Bronchial epithelial cell (primary cell): ENCODE measurements around the gene SF3A1. TPM values are rescaled to one million over a fixed set of nuclear protein-coding genes. Genes with fewer than 3 reads are reported as not detected.

Source experiments
- DNase-seq: peaks from one replicate; pipeline ENCODE4 v3.0.0-alpha.2; 2010; ENCODE audit warnings: low read depth
- FAIRE-seq: peaks from 2 replicates; lab custom pipeline; 2011; peaks lifted over from hg19 to GRCh38; lab: Jason Lieb, UNC
- H3K27me3 ChIP-seq: 2 replicates; pipeline ENCODE4 v1.5.1; 2011; ENCODE audit warnings: low read length; ENCODE audit not compliant: control insufficient read depth, insufficient read depth
- H3K36me3 ChIP-seq: 2 replicates; pipeline ENCODE4 v1.5.1; 2011; ENCODE audit warnings: low read length; ENCODE audit not compliant: control insufficient read depth, insufficient read depth
- H3K4me3 ChIP-seq: 2 replicates; pipeline ENCODE4 v1.5.1; 2011; ENCODE audit warnings: mild to moderate bottlenecking, low read depth, low read length, control low read depth
- total RNA-seq: library from RNA; depleted of rRNA; stranded (reverse); fragments of >200 nt; gene quantifications from 2 replicates; pipeline ENCODE4 v1.2.1, GENCODE V29; 2014
- TF ChIP-seq, protein P1 (sequence below): IDR thresholded peaks from 2 replicates; pipeline ENCODE4 v1.5.1; 2011; ENCODE audit warnings: mild to moderate bottlenecking, moderate library complexity, low read length, control low read depth, inconsistent platforms; ENCODE audit not compliant: insufficient read depth, severe bottlenecking

The SF3A1 gene
- total RNA-seq, 1 donor from 2014 or later = 17.9 TPM

DNA sequence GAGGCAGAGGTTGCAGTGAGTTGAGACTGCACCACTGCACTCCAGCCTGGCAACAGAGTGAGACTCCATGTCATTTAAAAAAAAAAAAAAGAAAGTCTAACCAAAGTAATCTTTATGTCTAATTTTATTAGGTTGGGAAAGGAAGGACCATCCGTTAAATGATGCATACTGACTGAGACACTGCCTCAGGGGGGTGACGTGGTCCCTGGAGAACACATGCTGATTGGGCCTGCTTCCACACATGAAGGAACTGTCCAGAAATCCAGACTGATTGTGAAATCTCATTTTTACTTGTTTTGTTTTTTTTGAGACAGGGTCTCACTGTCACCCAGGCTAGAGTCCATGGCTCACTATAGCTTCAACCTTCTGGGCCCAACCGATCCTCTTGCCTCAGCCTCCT is 5.5 kb downstream of the SF3A1 start:
- FAIRE-seq (no peak), DNase-seq (no peak)
- TF ChIP-seq, protein P1, sequence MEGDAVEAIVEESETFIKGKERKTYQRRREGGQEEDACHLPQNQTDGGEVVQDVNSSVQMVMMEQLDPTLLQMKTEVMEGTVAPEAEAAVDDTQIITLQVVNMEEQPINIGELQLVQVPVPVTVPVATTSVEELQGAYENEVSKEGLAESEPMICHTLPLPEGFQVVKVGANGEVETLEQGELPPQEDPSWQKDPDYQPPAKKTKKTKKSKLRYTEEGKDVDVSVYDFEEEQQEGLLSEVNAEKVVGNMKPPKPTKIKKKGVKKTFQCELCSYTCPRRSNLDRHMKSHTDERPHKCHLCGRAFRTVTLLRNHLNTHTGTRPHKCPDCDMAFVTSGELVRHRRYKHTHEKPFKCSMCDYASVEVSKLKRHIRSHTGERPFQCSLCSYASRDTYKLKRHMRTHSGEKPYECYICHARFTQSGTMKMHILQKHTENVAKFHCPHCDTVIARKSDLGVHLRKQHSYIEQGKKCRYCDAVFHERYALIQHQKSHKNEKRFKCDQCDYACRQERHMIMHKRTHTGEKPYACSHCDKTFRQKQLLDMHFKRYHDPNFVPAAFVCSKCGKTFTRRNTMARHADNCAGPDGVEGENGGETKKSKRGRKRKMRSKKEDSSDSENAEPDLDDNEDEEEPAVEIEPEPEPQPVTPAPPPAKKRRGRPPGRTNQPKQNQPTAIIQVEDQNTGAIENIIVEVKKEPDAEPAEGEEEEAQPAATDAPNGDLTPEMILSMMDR = no peak
- Histone ChIP-seq H3K36me3 (peaks cover 26% of the 10 kb centered on the region), H3K27me3 (no peaks in the 10 kb centered on the region), H3K4me3 (no peak overlapping the region)

DNA sequence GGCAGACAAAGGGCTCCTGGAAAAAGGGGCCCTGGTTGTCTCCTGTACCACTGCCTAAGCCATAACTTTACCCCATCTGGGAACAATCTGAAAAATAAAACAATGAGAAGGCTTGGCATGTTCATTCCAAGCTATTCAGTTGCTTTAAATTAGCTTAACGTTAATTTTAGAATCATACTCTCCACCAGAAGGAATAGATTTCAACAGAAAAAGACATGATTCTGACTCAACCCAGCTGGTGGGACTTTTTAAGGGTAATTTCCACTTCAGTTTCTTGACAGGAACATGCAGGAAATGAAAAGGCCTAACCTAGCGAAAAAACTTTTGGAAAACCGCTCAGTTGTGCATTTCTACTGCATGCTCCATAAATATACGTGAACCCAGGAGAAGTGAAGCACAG is 7.9 kb downstream of the SF3A1 start:
- DNase-seq (no peak), FAIRE-seq (no peak)
- TF ChIP-seq, protein P1 = no peak
- Histone ChIP-seq H3K27me3 (no peaks in the 10 kb centered on the region), H3K36me3 (peaks cover 46% of the 10 kb centered on the region), H3K4me3 (no peak overlapping the region)

DNA sequence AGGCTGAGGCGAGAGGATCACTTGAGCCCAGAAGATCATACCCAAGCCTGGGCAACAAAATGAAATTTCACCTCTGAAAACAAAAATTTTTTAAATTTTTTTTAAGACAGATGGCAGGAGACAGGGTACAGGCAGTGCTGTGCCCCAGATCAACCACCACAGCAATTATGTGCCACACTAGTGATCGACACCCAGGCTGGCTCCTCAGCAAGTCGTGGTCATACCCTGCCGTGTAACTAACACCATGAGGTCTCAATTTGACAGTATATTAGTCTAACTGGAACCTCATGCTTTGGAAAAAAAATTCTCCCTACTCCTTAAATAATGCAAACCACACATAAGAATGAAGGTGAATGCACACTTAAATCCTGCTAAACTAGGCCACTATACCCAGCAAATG is 8.3 kb downstream of the SF3A1 start:
- H3K27me3 ChIP-seq = no peaks in the 10 kb centered on the region
- DNase-seq = no peak
- H3K4me3 ChIP-seq = no peak overlapping the region
- TF ChIP-seq, protein P1 = no peak
- no peak for FAIRE-seq
- peaks cover 46% of the 10 kb centered on the region for H3K36me3 ChIP-seq

DNA sequence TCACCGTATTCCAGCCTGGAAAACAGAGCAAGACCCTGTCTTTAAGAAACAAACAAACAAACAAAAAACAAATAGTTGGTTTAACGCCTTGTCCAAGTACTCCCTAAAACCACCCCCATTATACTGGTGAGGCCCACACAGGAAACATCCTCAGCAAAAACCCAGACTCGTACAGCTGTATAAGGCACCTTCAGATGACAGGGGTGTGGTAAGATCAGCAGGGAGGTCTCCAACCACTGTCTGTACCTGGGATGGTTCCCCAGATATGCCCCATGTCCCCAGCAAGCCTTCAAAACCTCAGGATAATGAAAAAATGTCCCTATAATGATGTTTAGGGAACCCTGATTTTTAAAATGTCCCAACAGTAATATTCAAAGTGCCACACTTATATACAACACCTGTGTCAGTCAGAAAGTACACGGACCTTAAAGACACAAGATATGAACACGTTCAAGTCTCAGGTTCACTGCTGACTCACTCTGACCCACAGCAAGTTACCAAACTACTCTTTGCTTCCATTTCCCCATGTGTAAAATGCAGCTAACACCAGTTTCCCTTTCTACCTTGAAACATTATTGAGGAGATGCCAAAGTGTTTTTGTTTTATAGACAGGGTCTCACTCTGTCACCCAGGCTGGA is 9.3 kb downstream of the SF3A1 start:
- TF ChIP-seq, protein P1 = no peak
- FAIRE-seq = peak; percentile 94
- DNase-seq = peak; percentile 29
- Histone ChIP-seq H3K4me3 (no peak overlapping the region), H3K27me3 (no peaks in the 10 kb centered on the region), H3K36me3 (peaks cover 46% of the 10 kb centered on the region)

DNA sequence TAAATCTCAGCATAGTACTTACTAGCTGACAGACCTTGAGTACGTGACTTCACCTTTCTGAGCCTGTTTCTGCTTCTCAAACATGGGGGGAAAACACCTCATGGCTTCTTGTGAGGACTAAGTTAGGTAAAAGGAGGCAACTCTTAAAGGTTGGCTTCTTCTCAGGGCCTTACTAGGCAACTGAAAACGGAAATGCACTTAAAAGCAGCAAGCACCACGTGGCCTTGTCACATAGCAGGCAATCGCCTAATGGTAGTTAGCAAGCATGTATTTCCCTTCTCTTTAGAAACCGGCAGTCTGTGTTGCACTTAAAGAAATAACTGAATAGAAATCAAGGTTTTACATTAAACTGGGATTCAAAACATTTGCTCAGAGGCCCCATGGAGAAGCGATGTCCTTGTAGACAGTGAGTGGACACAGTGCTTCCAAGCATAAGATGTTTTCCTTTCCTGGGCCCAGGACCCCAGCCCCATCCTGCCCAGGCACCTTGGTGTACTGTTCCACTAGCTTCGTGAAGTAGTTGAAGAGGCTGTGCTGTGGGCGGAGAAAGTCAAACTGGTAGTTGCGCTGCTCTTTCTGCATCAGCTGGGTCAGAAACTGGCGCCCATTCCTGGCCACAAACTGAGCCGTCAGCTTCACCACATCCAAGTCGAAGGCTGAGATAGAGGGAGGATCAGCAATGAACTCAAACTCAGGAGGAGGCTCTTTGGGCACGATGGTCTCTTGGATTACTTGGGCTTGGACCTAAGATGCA is 12.1 kb downstream of the SF3A1 start:
- FAIRE-seq (peak; percentile 70), DNase-seq (no peak)
- Histone ChIP-seq H3K36me3 (peaks cover 53% of the 10 kb centered on the region), H3K27me3 (no peaks in the 10 kb centered on the region), H3K4me3 (no peak overlapping the region)
- TF ChIP-seq, protein P1 = no peak
